H1 (cell line): ENCODE results near the gene ELANE. TPM values are rescaled to one million over a fixed set of nuclear protein-coding genes. Genes with fewer than 3 reads are reported as not detected.

Experiments
- CBX5 ChIP-seq: fragments of 300-800, 300-1000 bp; sonication (generic); IDR thresholded peaks from 2 replicates; pipeline ENCODE4 v1.7.1; 2016; ENCODE audit warnings: antibody characterized with exemption, low read length, low read depth
- CHD1 ChIP-seq: IDR thresholded peaks from 2 replicates; pipeline ENCODE4 v1.6.1; 2012; ENCODE audit warnings: low read depth, low read length, improper control_type of control experiment
- EGR1 ChIP-seq: IDR thresholded peaks from 2 replicates; pipeline ENCODE4 v1.6.1; 2011; ENCODE audit warnings: low read depth, low read length, borderline replicate concordance
- KDM5A ChIP-seq: fragments of 200-600 bp; IDR thresholded peaks from 2 replicates; pipeline ENCODE4 v1.7.1; 2012; ENCODE audit warnings: mild to moderate bottlenecking, low read length, inconsistent platforms, mixed read lengths
- NANOG ChIP-seq: IDR thresholded peaks from 2 replicates; pipeline ENCODE4 v1.6.1; 2011; ENCODE audit warnings: low read length, low read depth, mild to moderate bottlenecking, inconsistent platforms; ENCODE audit not compliant: insufficient read depth, poor library complexity, severe bottlenecking
- SP1 ChIP-seq: IDR thresholded peaks from 2 replicates; pipeline ENCODE4 v1.6.1; 2011; ENCODE audit warnings: low read depth, low read length
- TEAD4 ChIP-seq: IDR thresholded peaks from 2 replicates; pipeline ENCODE4 v1.6.1; 2012; ENCODE audit warnings: low read depth, low read length, inconsistent platforms, mixed read lengths
- polyA plus RNA-seq, 7 experiments: library from polyadenylated mRNA; depleted of rRNA in 3 of 7; stranded (reverse) in 5 of 7; unstranded in 2 of 7; fragments of >200 nt in 5 of 7; fragments of 200-250 nt in 2 of 7; gene quantifications; 1 replicate in 5 of 7; 2 replicates in 1 of 7; 4 replicates in 1 of 7; pipeline versions ENCODE4 v1.2.1 to v1.2.3, GENCODE V29; 2011 to 2013; ENCODE audit warnings: missing spikeins in 2 of 7, mixed read lengths in 2 of 7
- total RNA-seq: library from RNA; stranded (reverse); fragmentation: NEBNext Ultra II Directional; extraction: Animal tissue kit (Norgen Biotek cat#: 25700); gene quantifications from 2 replicates; pipeline ENCODE4 v1.2.1, GENCODE V29; 2021
- TF ChIP-seq, protein P1 (sequence below): fragments of 300-600 bp; sonication (generic); IDR thresholded peaks from 2 replicates; pipeline ENCODE4 v1.7.1; 2012; ENCODE audit warnings: low read length, moderate library complexity, mild to moderate bottlenecking, inconsistent platforms; ENCODE audit not compliant: insufficient replicate concordance

The ELANE gene
- total and polyA plus RNA-seq, 2 of the 8 experiments (the other 6 are each of a cell fraction or from before 2014, with no cell fraction given): not detected

DNA sequence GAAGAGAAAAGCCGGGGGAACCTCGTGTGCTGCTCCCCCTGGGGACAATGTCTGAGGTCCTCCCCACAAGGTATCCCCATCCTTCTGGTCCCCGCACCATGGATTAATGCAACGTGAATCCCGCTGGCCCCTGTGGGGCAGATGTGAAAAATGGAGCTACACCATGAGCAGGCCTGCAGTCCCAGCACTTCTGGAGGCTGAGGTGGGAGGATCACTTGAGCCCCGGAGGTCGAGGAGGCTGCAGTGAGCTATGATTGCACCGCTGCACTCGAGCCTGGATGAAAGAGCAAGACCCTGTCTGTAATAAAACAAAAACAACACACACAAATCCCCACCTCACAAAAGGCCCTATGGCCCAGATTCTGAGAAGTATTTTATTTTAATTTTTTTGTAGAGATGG is 6.2 kb downstream of the ELANE start (continued):
- TF ChIP-seq, protein P1, sequence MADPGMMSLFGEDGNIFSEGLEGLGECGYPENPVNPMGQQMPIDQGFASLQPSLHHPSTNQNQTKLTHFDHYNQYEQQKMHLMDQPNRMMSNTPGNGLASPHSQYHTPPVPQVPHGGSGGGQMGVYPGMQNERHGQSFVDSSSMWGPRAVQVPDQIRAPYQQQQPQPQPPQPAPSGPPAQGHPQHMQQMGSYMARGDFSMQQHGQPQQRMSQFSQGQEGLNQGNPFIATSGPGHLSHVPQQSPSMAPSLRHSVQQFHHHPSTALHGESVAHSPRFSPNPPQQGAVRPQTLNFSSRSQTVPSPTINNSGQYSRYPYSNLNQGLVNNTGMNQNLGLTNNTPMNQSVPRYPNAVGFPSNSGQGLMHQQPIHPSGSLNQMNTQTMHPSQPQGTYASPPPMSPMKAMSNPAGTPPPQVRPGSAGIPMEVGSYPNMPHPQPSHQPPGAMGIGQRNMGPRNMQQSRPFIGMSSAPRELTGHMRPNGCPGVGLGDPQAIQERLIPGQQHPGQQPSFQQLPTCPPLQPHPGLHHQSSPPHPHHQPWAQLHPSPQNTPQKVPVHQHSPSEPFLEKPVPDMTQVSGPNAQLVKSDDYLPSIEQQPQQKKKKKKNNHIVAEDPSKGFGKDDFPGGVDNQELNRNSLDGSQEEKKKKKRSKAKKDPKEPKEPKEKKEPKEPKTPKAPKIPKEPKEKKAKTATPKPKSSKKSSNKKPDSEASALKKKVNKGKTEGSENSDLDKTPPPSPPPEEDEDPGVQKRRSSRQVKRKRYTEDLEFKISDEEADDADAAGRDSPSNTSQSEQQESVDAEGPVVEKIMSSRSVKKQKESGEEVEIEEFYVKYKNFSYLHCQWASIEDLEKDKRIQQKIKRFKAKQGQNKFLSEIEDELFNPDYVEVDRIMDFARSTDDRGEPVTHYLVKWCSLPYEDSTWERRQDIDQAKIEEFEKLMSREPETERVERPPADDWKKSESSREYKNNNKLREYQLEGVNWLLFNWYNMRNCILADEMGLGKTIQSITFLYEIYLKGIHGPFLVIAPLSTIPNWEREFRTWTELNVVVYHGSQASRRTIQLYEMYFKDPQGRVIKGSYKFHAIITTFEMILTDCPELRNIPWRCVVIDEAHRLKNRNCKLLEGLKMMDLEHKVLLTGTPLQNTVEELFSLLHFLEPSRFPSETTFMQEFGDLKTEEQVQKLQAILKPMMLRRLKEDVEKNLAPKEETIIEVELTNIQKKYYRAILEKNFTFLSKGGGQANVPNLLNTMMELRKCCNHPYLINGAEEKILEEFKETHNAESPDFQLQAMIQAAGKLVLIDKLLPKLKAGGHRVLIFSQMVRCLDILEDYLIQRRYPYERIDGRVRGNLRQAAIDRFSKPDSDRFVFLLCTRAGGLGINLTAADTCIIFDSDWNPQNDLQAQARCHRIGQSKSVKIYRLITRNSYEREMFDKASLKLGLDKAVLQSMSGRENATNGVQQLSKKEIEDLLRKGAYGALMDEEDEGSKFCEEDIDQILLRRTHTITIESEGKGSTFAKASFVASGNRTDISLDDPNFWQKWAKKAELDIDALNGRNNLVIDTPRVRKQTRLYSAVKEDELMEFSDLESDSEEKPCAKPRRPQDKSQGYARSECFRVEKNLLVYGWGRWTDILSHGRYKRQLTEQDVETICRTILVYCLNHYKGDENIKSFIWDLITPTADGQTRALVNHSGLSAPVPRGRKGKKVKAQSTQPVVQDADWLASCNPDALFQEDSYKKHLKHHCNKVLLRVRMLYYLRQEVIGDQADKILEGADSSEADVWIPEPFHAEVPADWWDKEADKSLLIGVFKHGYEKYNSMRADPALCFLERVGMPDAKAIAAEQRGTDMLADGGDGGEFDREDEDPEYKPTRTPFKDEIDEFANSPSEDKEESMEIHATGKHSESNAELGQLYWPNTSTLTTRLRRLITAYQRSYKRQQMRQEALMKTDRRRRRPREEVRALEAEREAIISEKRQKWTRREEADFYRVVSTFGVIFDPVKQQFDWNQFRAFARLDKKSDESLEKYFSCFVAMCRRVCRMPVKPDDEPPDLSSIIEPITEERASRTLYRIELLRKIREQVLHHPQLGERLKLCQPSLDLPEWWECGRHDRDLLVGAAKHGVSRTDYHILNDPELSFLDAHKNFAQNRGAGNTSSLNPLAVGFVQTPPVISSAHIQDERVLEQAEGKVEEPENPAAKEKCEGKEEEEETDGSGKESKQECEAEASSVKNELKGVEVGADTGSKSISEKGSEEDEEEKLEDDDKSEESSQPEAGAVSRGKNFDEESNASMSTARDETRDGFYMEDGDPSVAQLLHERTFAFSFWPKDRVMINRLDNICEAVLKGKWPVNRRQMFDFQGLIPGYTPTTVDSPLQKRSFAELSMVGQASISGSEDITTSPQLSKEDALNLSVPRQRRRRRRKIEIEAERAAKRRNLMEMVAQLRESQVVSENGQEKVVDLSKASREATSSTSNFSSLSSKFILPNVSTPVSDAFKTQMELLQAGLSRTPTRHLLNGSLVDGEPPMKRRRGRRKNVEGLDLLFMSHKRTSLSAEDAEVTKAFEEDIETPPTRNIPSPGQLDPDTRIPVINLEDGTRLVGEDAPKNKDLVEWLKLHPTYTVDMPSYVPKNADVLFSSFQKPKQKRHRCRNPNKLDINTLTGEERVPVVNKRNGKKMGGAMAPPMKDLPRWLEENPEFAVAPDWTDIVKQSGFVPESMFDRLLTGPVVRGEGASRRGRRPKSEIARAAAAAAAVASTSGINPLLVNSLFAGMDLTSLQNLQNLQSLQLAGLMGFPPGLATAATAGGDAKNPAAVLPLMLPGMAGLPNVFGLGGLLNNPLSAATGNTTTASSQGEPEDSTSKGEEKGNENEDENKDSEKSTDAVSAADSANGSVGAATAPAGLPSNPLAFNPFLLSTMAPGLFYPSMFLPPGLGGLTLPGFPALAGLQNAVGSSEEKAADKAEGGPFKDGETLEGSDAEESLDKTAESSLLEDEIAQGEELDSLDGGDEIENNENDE: no peak
- no peak for TF ChIP-seq CHD1
- no peak for TF ChIP-seq CBX5
- TF ChIP-seq SP1: no peak
- no peak for TF ChIP-seq NANOG
- no peak for TF ChIP-seq TEAD4
- no peak for TF ChIP-seq EGR1
- TF ChIP-seq KDM5A: no peak
- TF ChIP-seq, all 59 proteins: peak for 0
